ENCODE results near the gene TUBGCP6.
"Not testable (repeated sequence)": the region's sequence is repeated elsewhere in the genome, so short reads cannot be mapped to it uniquely, and the experiment has no call there.

TUBGCP6 gene

DNA sequence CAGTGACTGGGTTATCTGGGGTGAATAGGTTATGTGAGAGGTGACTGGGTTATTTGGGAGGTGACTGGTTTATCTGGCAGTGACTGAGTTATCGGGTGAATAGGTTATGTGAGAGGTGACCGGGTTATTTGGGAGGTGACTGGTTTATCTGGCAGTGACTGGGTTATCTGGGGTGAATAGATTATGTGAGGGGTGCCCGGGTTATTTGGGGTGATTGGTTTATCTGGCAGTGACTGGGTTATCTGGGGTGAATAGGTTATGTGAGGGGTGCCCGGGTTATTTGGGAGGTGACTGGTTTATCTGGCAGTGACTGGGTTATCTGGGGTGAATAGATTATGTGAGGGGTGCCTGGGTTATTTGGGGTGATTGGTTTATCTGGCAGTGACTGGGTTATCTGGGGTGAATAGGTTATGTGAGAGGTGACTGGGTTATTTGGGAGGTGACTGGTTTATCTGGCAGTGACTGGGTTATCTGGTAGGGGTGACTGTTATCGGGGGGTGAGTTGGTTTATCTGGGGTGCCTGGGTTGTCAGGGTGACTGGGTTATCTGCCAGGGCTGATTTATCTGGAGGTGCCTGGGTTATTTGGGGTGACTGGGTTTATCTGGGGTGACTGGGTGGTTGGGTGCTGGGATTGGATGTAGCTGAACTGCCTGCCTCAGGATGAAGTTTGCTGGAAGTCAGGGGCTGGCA lies 76.2 kb downstream of the TUBGCP6 start:
- H3K4me3 ChIP-seq (ENCODE audit: extremely low read depth, insufficient read depth, low read length, poor library complexity, severe bottlenecking) = not testable (repeated sequence)
- 86 to 96% methylated on average over 1 to 3 of the region's 5 CpGs for WGBS, 2 experiments (ENCODE audit: insufficient coverage in 2 of 2)

DNA sequence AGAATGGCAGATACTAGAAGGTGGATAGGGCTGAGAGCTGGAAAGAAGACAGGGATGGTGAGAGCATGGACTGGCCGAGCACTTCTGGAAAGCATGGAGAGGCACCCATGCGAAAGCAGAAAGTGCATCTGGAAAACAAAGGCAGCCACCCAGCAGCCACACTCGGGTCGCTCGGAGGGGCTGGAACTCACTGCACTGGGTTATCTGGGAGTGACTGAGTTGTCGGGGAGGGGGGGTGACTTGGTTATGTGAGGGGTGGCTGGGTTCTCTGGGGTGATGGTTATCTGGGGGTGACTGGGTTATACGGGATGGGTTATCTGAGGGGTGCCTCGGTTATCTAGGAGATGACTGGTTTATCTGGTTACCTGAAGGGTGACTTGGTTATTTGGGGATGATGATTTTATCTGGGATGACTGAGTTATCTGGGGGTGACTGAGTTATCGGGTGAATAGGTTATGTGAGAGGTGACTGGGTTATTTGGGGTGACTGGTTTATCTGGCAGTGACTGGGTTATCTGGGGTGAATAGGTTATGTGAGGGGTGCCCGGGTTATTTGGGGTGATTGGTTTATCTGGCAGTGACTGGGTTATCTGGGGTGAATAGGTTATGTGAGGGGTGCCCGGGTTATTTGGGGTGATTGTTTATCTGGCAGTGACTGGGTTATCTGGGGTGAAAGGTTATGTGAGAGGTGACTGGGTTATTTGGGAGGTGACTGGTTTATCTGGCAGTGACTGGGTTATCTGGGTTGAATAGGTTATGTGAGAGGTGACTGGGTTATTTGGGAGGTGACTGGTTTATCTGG lies 76.9 kb downstream of the TUBGCP6 start:
- WGBS, 2 experiments (ENCODE audit: insufficient coverage in 2 of 2) = 63 to 65% methylated on average over 10 to 11 of the region's 11 CpGs
- Histone ChIP-seq H3K27ac (ENCODE audit: low read depth, low read length, severe bottlenecking) (no peak overlapping the region), H3K9me3 (ENCODE audit: control insufficient read depth, low read length) (no peaks in the 10 kb centered on the region), H3K4me3 (ENCODE audit: extremely low read depth, insufficient read depth, low read length, poor library complexity, severe bottlenecking) (no peak overlapping the region), H3K36me3 (ENCODE audit: control insufficient read depth, insufficient read depth, low read length) (no peaks in the 10 kb centered on the region), H3K4me1 (ENCODE audit: control insufficient read depth, insufficient read depth, low read length, poor library complexity, severe bottlenecking) (no peaks in the 10 kb centered on the region)

More for the DNA sequence above, 76.2 kb downstream of the TUBGCP6 start:
- not testable (repeated sequence) for H3K27ac ChIP-seq (ENCODE audit: low read depth, low read length, severe bottlenecking); H3K4me1 ChIP-seq (ENCODE audit: control insufficient read depth, insufficient read depth, low read length, poor library complexity, severe bottlenecking); H3K9me3 ChIP-seq (ENCODE audit: control insufficient read depth, low read length); H3K36me3 ChIP-seq (ENCODE audit: control insufficient read depth, insufficient read depth, low read length)

All from mesodermal cell (in vitro differentiated cells).